ENCODE results near the gene PYM1. TPM values are rescaled to one million over a fixed set of nuclear protein-coding genes. Genes with fewer than 3 reads are reported as not detected.

PYM1 gene
- polyA plus RNA-seq, 1 experiment = 37.1 TPM

DNA sequence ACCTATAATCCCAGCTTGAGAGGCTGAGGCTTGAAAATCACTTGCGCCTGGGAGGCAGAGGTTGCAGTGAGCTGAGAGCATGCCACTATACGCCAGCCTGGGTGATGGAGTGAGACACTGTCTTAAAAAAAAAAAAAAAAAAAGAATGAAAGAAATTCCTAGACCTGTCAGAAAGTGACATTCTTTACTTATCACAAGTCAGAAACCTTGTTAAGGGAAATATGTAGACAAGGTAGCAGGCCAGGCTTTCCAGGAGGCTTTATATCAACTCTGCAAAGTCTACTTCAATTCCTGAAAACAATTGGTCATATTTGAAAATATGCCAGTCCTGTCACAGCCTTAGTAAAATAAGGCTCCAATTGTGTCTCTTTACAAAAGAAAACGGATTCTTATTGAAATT, 65.8 kb downstream of the PYM1 start:
- Histone ChIP-seq H3K36me3 (ENCODE audit: control insufficient read depth, insufficient read depth, low read length) (no peaks in the 10 kb centered on the region), H3K27me3 (ENCODE audit: control insufficient read depth, insufficient read depth, low read length) (no peaks in the 10 kb centered on the region), H3K4me3 (ENCODE audit: low read depth, low read length) (no peak overlapping the region)
- ChIA-PET CTCF (no interaction called here), POLR2A (no interaction called here)
- TF ChIP-seq CTCF (IDR thresholded peaks at IDR 0.05; ENCODE audit: insufficient read depth, low read depth, low read length) = no peak
- DNase-seq (ENCODE audit: low read depth) = no peak

DNA sequence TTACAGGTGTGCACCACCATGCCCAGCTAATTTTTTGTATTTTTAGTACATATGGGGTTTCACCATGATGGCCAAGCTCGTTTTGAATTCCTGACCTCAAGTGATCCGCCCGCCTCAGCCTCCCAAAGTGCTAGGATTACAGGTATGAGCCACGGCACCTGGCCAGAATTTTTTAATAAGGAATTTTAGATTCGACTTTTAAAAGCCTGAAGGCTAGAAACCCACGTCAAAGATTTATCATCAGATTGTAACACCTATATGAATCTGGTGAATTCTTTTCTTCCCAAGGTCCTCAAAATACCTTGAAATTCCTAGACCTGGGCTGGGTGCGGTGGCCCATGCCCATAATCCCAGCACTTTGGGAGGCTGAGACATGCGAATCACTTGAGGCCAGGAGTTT, 66.3 kb downstream of the PYM1 start:
- no peak for TF ChIP-seq CTCF (IDR thresholded peaks at IDR 0.05; ENCODE audit: insufficient read depth, low read depth, low read length)
- no peak for DNase-seq (ENCODE audit: low read depth)
- H3K27me3 ChIP-seq (ENCODE audit: control insufficient read depth, insufficient read depth, low read length) = no peaks in the 10 kb centered on the region
- POLR2A ChIA-PET = no interaction called here
- CTCF ChIA-PET = interaction anchor here (0.6 kb wide), 1 partner anchor 13 kb away, joined by 3 read pairs; no protein-coding TSS in a partner anchor
- H3K4me3 ChIP-seq (ENCODE audit: low read depth, low read length) = no peak overlapping the region
- no peaks in the 10 kb centered on the region for H3K36me3 ChIP-seq (ENCODE audit: control insufficient read depth, insufficient read depth, low read length)

GRCh38 chr12:55852740-55853139, 75.0 kb downstream of the PYM1 start:
- DNase-seq (ENCODE audit: low read depth) = no peak
- no peaks in the 10 kb centered on the region for H3K36me3 ChIP-seq (ENCODE audit: control insufficient read depth, insufficient read depth, low read length)
- ChIA-PET POLR2A (no interaction called here), CTCF (no interaction called here)
- no peaks in the 10 kb centered on the region for H3K27me3 ChIP-seq (ENCODE audit: control insufficient read depth, insufficient read depth, low read length)
- TF ChIP-seq CTCF (IDR thresholded peaks at IDR 0.05; ENCODE audit: insufficient read depth, low read depth, low read length) = no peak
- no peak overlapping the region for H3K4me3 ChIP-seq (ENCODE audit: low read depth, low read length)

Other genes with a start within 250 kb of the PYM1 start
- gene ITGA7, start 220.0 kb downstream of the PYM1 start, polyA plus RNA-seq (2011; rRNA removed) = 9.4 and 11.6 TPM in 2 replicates
- 147 and 172 TPM in 2 replicates for gene BLOC1S1, start 211.8 kb downstream of the PYM1 start, polyA plus RNA-seq (2011; rRNA removed)
- 4.5 and 6.2 TPM in 2 replicates for gene RDH5, start 207.5 kb downstream of the PYM1 start, polyA plus RNA-seq (2011; rRNA removed)
- gene CD63, start 198.9 kb downstream of the PYM1 start, polyA plus RNA-seq (2011; rRNA removed) = 974 and 1,937 TPM in 2 replicates
- gene GDF11, start 184.8 kb downstream of the PYM1 start, polyA plus RNA-seq (2011; rRNA removed) = 2.9 and 3.8 TPM in 2 replicates
- gene SARNP, start 110.2 kb downstream of the PYM1 start, polyA plus RNA-seq (2011; rRNA removed) = 52.1 and 102 TPM in 2 replicates
- gene ORMDL2, start 109.9 kb downstream of the PYM1 start, polyA plus RNA-seq (2011; rRNA removed) = 47.4 and 63.9 TPM in 2 replicates
- gene DNAJC14, start 98.3 kb downstream of the PYM1 start, polyA plus RNA-seq (2011; rRNA removed) = 6.4 and 8.4 TPM in 2 replicates
- 34.2 and 40.7 TPM in 2 replicates for gene MMP19, start 85.0 kb downstream of the PYM1 start, polyA plus RNA-seq (2011; rRNA removed)
- 53.0 and 56.2 TPM in 2 replicates for gene DGKA, start 3.3 kb upstream of the PYM1 start, polyA plus RNA-seq (2011; rRNA removed)
- 1.2 and 1.8 TPM in 2 replicates for gene PMEL, start 38.1 kb upstream of the PYM1 start, polyA plus RNA-seq (2011; rRNA removed)
- gene CDK2, start 38.9 kb upstream of the PYM1 start, polyA plus RNA-seq (2011; rRNA removed) = 56.6 and 75.2 TPM in 2 replicates
- gene RAB5B, start 46.2 kb upstream of the PYM1 start, polyA plus RNA-seq (2011; rRNA removed) = 117 and 130 TPM in 2 replicates
- gene SUOX, start 69.4 kb upstream of the PYM1 start, polyA plus RNA-seq (2011; rRNA removed) = 14.4 and 22.3 TPM in 2 replicates
- gene IKZF4, start 93.1 kb upstream of the PYM1 start, polyA plus RNA-seq (2011; rRNA removed) = 1.9 and 2.9 TPM in 2 replicates
- gene RPS26, start 114.0 kb upstream of the PYM1 start, polyA plus RNA-seq (2011; rRNA removed) = 635 and 868 TPM in 2 replicates
- 4.7 and 6.0 TPM in 2 replicates for gene ERBB3, start 152.3 kb upstream of the PYM1 start, polyA plus RNA-seq (2011; rRNA removed)
- gene PA2G4, start 176.7 kb upstream of the PYM1 start, polyA plus RNA-seq (2011; rRNA removed) = 134 and 215 TPM in 2 replicates
- 5,645 and 7,867 TPM in 2 replicates for gene RPL41, start 188.7 kb upstream of the PYM1 start, polyA plus RNA-seq (2011; rRNA removed)
- gene ZC3H10, start 190.4 kb upstream of the PYM1 start, polyA plus RNA-seq (2011; rRNA removed) = 1.4 and 1.6 TPM in 2 replicates
- 180 and 264 TPM in 2 replicates for gene ESYT1, start 200.4 kb upstream of the PYM1 start, polyA plus RNA-seq (2011; rRNA removed)
- 74.1 and 75.4 TPM in 2 replicates for gene MYL6B, start 224.7 kb upstream of the PYM1 start, polyA plus RNA-seq (2011; rRNA removed)
- 5,667 and 6,879 TPM in 2 replicates for gene MYL6, start 230.5 kb upstream of the PYM1 start, polyA plus RNA-seq (2011; rRNA removed)